ENCODE results near the gene WDR38.

Gene WDR38, protein sequence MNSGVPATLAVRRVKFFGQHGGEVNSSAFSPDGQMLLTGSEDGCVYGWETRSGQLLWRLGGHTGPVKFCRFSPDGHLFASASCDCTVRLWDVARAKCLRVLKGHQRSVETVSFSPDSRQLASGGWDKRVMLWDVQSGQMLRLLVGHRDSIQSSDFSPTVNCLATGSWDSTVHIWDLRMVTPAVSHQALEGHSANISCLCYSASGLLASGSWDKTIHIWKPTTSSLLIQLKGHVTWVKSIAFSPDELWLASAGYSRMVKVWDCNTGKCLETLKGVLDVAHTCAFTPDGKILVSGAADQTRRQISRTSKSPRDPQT

DNA sequence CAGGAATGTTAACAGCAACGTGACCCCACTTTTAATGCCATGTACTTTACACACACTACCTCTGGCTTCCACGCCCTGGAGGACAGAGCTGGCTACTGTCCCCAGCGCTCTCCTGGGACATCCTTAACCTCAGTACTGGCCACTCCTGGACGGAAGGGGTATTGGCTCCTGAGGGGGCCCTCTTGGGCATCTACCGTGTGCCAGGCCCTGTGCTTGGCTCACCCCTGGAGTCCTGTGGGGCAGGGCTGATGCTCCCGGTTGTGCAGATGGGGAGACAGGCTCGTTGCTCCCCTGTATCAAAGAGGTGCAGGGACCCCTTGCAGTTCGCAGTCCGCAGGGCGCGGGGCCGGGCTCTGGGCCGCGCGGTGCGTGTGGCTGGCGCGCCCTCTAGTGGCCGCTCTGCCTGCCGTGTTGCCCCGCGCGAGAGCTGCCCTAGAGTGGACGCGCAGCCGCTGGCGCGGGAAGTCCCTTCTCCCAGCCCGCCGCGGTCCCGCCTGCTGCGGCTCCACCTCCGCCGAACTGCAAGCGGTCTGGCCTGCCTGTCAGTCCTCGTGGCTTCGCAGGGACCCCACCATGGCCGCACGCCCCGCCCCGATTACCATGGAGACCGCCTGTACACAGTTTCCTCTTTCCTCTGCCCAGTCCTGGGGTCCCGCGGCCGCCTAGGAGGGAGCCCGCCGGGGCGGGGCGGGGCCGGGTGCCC, at the start of gene WDR38:
WDR38 (plus strand) TSS at position 632 of the 703 bp plus-strand sequence. CDS start 72 bp downstream, outside the sequence.
- FAIRE-seq (peak; percentile 72), DNase-seq (ENCODE audit: extremely low spot score, insufficient read length, low read depth) (peak; percentile 70)

DNA sequence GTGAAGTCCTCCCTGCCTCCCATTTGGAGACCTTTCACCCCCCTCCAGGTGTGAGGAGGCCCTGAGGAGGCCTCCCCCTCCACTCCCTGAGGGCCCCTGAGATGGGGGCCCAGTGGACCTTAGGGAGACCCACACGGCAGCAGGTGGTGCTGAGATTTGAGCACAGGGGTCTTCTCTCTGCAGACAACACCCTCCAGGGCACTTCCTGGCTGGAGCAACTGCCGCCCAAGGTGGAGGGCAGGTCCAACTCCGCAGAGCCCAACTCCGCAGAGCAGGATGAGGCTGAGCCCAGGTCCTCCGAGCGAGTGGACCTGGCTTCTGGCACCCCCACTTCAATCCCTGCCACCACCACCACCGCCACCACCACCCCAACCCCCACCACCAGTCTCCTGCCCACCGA, 49.3 kb upstream of the WDR38 start:
- DNase-seq (ENCODE audit: extremely low spot score, insufficient read length, low read depth) (no peak), FAIRE-seq (no peak)

DNA sequence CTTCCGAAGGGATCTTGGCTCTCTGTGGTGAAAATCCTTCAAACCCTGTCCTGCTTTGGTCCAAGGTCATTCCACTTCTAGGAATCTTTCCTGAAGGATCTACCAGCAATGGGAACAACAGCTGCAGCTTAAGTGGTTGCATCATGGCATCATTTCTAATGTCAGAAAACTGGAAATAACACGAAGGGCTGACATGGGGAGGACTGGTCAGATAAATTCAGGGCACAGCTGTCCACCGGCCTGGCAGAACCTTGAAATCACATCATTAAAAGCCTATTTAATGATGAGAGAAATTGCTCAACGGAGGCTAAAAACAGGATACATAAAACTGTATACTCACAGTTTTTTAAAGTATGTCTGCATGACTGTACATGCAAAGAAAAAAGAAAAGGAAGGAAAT, 48.1 kb upstream of the WDR38 start:
- DNase-seq (ENCODE audit: extremely low spot score, insufficient read length, low read depth), result no peak
- FAIRE-seq, result no peak

DNA sequence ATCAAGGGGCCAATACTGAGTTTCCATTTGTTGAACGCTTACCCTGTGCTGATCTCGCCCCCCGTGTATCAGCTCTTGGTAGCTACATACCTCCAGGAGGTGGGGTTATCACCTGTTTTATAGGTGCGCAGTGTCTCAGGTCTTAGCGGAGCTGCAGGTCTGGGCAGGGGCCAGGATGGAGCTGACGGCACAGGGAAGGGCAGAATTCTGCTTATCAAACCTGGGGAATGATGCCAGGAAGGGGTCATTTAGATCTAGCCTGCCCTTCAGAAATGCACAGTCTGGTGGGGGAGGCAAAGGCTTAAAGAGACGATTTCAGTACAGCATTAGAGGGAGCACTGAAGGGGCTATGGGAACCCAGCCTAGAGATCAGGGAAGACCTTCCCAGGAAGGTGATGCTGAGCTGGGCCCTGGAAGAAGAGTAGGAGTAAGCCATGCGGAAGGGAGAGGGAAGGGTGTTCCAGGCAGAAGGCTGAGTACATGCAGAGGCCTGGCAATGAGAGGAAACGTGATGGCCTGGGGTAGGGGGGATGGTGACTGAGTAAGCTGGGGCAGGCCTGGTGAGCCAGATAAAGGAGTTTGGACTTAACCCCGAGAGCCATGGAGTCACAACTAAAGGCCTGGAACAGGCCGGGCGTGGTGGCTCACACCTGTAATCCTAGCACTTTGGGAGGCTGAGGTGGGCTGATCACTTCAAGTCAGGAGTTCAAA, 44.9 kb upstream of the WDR38 start:
- no peak for DNase-seq (ENCODE audit: extremely low spot score, insufficient read length, low read depth)
- FAIRE-seq, result no peak

DNA sequence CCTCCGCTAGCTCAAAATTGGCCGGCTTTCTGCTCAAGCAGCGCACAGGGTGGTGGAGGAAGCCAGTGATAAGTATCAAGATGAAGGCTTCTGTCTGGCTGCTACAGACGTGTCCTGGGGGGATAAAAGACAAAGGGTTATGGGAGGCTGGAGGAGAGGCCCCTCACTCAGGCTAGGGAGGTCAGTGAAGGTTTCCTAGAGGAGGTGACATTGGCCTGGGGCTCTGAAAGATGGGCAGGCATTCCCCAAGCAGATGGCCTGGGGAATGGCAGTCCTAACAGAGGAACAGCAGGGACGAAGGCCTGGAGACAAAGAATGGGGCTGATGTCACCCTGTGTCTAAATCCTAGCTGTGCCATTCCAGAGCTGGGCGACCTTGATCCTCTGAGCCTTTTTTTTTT, 44.0 kb upstream of the WDR38 start:
- DNase-seq (ENCODE audit: extremely low spot score, insufficient read length, low read depth) (no peak), FAIRE-seq (no peak)

DNA sequence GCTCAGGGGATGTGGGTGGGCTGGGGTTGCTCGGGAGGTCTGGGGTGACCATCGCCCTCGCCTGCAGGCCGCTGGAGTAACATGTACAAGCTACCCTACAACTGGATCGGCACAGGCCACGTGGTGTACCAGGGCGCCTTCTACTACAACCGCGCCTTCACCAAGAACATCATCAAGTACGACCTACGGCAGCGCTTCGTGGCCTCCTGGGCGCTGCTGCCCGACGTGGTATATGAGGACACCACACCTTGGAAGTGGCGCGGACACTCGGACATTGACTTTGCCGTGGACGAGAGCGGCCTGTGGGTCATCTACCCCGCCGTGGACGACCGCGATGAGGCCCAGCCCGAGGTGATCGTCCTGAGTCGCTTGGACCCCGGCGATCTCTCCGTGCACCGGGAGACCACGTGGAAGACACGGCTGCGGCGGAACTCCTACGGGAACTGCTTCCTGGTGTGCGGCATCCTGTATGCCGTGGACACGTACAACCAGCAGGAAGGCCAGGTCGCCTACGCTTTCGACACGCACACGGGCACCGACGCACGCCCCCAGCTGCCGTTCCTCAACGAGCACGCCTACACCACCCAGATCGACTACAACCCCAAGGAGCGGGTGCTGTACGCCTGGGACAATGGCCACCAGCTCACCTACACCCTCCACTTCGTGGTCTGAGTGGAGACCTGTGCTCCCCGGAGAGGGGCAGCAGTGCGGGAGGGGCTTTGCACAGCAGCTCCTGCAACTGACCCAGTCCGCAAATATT, 43.3 kb upstream of the WDR38 start:
- DNase-seq (ENCODE audit: extremely low spot score, insufficient read length, low read depth) (no peak), FAIRE-seq (no peak)

DNA sequence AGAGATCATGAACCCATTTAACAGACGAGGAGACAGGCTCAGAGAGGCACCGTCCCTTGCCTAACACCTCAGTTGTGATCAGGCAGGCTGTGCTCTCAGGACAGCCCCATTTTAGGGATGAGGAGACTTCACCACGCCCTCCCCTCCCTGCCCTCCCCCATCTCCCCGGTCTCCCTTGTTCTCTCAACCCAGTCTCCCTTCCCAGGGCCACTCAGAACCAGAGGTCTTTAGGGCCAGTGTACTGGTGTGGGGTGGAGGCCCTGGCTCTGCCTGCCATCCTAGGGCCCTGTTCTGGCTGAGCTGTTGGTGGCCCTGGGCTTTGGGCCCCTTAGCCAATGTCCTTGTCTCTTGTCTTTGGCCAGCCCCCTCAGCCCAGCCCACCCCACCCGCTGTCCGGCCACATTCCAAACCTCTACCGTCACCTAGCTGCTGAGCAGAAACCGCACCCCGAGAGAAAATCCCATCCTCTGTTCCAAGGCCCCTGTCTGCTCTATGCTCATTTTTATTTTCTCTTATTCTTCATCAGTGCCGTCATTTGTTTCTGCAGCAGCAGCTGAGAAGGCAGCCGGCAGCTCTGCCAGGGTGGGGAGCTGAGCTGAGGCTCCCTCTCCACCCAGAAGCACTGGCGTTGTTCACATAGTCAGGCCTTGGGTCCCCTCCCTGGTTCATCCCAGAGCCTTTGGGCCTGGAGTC, 42.5 kb upstream of the WDR38 start:
- no peak for DNase-seq (ENCODE audit: extremely low spot score, insufficient read length, low read depth)
- no peak for FAIRE-seq

- FAIRE-seq (no peak), DNase-seq (ENCODE audit: extremely low spot score, insufficient read length, low read depth) (no peak)
Measured at GRCh38 chr9:124812441-124812876, 40.8 kb upstream of the WDR38 start.

- FAIRE-seq, result no peak
Measured at GRCh38 chr9:124813041-124813440, 40.2 kb upstream of the WDR38 start.

DNA sequence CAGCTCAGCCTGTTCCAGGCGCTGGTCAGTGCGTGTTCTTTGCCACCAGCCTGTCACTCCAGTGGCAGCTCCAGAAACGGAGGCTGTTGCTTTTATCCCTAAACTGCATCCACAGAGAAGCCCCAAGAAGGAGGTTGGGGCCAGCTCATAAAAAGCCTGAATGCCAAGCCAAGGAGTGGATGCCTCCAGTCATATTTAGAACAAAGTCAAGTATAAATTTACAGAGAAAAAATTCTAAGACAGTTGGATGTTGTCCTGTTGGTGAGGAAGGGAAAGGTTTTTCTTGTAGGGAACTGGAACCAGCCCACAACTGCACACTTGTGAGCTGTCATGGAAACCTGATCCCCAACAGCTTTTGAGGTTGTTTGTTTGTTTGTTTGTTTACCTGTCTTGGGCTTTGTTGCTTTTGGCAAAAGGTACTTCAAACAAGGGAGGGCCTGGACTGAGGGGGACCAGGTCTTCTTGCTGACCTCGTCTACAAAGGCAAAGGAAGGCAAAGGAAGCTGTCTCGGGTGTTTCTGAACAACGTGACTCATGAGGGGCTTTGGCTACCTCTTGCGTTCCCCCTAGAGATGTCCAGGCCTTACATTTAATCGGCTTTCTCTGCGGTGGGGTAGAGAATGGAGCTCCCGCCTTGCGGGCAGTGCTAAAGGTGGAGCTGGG, 39.6 kb upstream of the WDR38 start:
- no peak for DNase-seq (ENCODE audit: extremely low spot score, insufficient read length, low read depth)
- no peak for FAIRE-seq

More at GRCh38 chr9:124813041-124813440, 40.2 kb upstream of the WDR38 start:
- no peak for DNase-seq (ENCODE audit: extremely low spot score, insufficient read length, low read depth)

GRCh38 chr9:124814164-124814535, 39.1 kb upstream of the WDR38 start:
- DNase-seq (ENCODE audit: extremely low spot score, insufficient read length, low read depth) (no peak), FAIRE-seq (no peak)

GRCh38 chr9:124815601-124816000, 37.7 kb upstream of the WDR38 start:
- no peak for DNase-seq (ENCODE audit: extremely low spot score, insufficient read length, low read depth)
- FAIRE-seq, result no peak

- DNase-seq (ENCODE audit: extremely low spot score, insufficient read length, low read depth) (no peak), FAIRE-seq (no peak)
Measured at GRCh38 chr9:124818431-124819281, 34.6 kb upstream of the WDR38 start.

DNA sequence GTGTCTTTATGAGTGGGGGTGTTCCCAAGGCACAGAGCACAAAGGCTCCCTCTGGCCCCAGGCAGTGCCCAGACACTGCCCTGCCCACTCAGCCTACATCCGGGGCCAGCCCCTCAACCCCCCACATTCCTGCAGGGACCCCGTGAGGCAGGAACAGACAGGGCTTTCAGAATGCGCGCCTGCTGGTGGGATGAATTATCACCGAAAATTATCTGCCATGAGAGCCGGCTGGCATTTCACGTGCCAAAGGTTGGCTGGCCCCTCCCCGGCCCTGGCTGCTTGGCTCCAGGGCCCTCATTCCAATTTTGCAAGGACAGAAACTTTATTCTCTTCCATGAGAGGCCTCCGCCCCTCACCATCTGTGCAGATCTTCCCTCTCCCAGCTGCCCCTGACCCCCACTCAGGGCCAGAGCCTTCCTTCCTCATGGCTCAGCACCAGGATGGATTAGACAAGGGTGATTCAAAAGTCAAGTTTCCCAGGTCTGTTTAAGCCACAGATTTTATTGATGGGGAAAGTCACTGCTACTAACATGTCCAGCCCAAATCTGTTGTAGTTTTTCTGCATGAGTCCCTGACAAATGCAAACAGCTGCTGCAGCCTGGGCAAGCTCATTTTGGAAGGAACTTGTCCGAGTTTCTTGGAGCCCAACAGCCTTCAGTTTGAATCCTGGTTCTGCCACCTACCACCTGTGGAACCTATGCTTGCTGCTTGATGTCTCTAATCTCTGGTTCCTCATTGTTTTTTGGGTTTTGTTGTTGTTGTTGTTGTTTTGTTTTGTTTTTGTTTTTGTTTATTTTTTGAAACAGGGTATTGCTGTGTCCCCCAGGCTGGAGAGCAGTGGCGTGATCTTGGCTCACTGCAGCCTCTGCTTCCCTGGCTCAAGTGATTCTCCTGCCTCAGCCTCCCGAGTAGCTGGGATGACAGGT, 32.3 kb upstream of the WDR38 start:
- FAIRE-seq (no peak), DNase-seq (ENCODE audit: extremely low spot score, insufficient read length, low read depth) (no peak)

DNA sequence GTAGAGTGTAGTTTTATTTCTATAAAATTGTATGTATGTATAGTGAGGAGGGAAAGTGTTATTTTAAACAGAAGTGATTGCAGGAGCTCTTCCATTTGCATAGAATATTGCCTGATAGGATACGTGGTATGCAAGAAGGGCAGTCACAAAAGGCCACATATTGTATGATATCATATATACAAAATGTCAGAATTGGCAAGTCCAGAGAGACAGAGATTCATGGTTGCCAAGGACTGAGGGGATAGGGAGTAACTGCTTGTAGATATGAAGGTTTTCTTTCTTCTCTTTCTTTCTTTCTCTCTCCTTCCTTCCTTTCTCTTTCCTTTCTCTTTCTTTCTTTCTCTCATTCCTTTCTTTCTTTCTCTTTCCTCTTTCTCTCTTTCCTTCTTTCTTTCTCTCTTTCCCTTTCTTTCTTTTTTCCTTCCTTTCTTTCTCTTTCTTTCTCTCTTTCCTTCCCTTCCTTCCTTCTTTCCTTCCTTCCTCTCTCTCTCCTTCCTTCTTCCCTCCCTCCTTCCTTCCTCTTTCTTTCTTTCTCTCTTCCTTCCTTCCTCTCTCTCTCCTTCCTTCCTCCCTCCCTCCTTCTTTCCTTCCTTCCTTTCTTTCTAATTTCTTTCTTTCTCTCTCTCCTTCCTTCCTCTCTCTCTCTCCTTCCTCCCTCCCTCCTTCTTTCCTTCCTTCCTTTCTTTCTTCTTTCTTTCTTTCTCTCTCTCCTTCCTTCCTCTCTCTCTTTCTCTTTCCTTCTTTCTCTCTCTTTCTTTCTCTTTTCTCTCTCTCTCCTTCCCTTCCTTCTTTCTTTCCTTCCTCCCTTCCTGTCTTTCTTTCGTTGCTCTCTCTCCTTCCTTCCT, 24.5 kb upstream of the WDR38 start:
- FAIRE-seq (no peak), DNase-seq (ENCODE audit: extremely low spot score, insufficient read length, low read depth) (no peak)

DNA sequence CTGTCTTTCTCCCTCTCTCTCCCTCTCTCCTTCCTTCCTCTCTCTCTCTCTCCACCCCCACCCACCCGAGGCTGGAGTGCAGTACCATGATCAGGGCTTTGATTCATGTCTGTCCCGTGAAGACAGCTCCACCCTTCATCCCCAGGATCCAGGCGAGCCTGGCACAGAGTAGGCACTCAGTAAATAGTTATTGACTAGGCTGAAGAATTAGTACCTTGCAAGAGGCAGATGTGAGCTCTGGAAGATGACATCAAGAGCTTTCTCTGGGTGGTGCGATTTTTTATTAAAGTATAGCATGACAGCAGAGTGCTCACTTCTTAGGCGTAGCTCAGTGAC, 24.0 kb upstream of the WDR38 start:
- no peak for FAIRE-seq
- no peak for DNase-seq (ENCODE audit: extremely low spot score, insufficient read length, low read depth)

DNA sequence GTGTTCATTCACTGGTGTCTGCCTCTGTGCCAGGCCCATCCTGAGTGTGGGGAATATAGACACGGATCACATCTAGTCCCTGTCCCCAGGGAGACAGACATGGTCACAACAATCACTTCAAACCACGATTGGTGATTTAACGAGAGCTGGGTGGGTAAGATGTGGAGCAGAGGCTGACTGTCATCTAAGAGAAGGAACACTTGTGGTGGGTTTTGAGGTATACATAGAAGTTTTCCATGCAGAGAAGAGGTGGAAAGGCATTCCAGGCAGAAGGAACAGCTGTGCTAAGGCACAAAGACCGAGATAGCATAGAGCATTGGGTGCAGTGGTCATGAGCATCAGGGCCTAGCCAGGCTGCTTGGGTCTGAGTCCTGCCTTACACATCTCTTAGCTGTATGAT, 22.7 kb upstream of the WDR38 start:
- DNase-seq (ENCODE audit: extremely low spot score, insufficient read length, low read depth), result no peak
- FAIRE-seq, result no peak

All from GM18507 (cell line).